Head of caudate nucleus (tissue), 42 donors: Measurements from ENCODE around the gene PDE5A.
"Not testable (repeated sequence)": the region's sequence is repeated elsewhere in the genome, so short reads cannot be mapped to it uniquely, and the experiment has no call there.

Source experiments
- DNase-seq, 42 donors: peaks; one replicate each; pipeline versions ENCODE4 v3.0.0 to v3.0.0-alpha.2; 2020 to 2021; ENCODE audit warnings: mixed read lengths in 7 of 42
- intact Hi-C: fragments of 100-400 bp; cut with DNase I; formaldehyde crosslinking; loops from one replicate; pipeline ENCODE4 v1.15.0; 2022

The PDE5A gene

GRCh38 chr4:119493886-119494285, 134.7 kb downstream of the PDE5A start:
- DNase-seq = peak in 3 of 42 donors; percentile 4 to 15 (median 10)
- intact Hi-C loops = no loop called here

- intact Hi-C loops = no loop called here
- no peak for DNase-seq
Observed at GRCh38 chr4:119493419-119493818, 135.2 kb downstream of the PDE5A start.

GRCh38 chr4:119490335-119490734, 138.3 kb downstream of the PDE5A start:
- intact Hi-C loops = no loop called here
- DNase-seq = no peak

GRCh38 chr4:119489305-119489704, 139.3 kb downstream of the PDE5A start:
- intact Hi-C loops = no loop called here
- no peak for DNase-seq

- DNase-seq = no peak
- intact Hi-C loops = no loop called here
Observed at GRCh38 chr4:119480331-119480730, 148.3 kb downstream of the PDE5A start.

- intact Hi-C loops = no loop called here
- DNase-seq = no peak
Observed at GRCh38 chr4:119479835-119480234, 148.8 kb downstream of the PDE5A start.

GRCh38 chr4:119479180-119479808, 149.3 kb downstream of the PDE5A start:
- no peak for DNase-seq
- intact Hi-C loops = no loop called here

GRCh38 chr4:119478446-119479179, 150.0 kb downstream of the PDE5A start:
- intact Hi-C loops = no loop called here
- no peak for DNase-seq

GRCh38 chr4:119477412-119478053, 151.1 kb downstream of the PDE5A start:
- intact Hi-C loops = no loop called here
- DNase-seq = no peak

GRCh38 chr4:119471259-119471658, 157.3 kb downstream of the PDE5A start:
- intact Hi-C loops = no loop called here
- no peak for DNase-seq

GRCh38 chr4:119470737-119471063, 157.9 kb downstream of the PDE5A start:
- DNase-seq, intact Hi-C loops: not testable (repeated sequence)

GRCh38 chr4:119470021-119470736, 158.4 kb downstream of the PDE5A start:
- peak in 20 of 42 donors; percentile 6 to 59 (median 32) for DNase-seq
- intact Hi-C loops = not testable (repeated sequence)

GRCh38 chr4:119469039-119469438, 159.6 kb downstream of the PDE5A start:
- DNase-seq = peak in 18 of 42 donors; percentile 9 to 74 (median 30)
- intact Hi-C loops = not testable (repeated sequence)

- DNase-seq, intact Hi-C loops: not testable (repeated sequence)
Observed at GRCh38 chr4:119462733-119463132, 165.9 kb downstream of the PDE5A start.

- intact Hi-C loops = not testable (repeated sequence)
- DNase-seq = peak in 38 of 42 donors; percentile 10 to 85 (median 60)
Observed at GRCh38 chr4:119455734-119456133, 172.9 kb downstream of the PDE5A start.

GRCh38 chr4:119454491-119455270, 173.9 kb downstream of the PDE5A start:
- peak; percentile 91 to 98 (median 95) for DNase-seq

GRCh38 chr4:119454151-119454490, 174.5 kb downstream of the PDE5A start:
- intact Hi-C loops = not testable (repeated sequence)
- DNase-seq = peak in 1 of 42 donors; percentile 55

More at GRCh38 chr4:119454491-119455270, 173.9 kb downstream of the PDE5A start:
- intact Hi-C loops = not testable (repeated sequence)

GRCh38 chr4:119453286-119453685, 175.3 kb downstream of the PDE5A start:
- DNase-seq, intact Hi-C loops: not testable (repeated sequence)

GRCh38 chr4:119449851-119450250, 178.8 kb downstream of the PDE5A start:
- intact Hi-C loops, DNase-seq: not testable (repeated sequence)
